22Rv1 (cell line): ENCODE measurements around the gene PCDHGC4.

Source experiments
- H3K27ac ChIP-seq: fragments of 450-650 bp; 2 replicates; pipeline ENCODE4 v1.5.1; 2017
- ZFX ChIP-seq: fragments of 450-650 bp; IDR thresholded peaks from 2 replicates; pipeline ENCODE4 v1.6.1; 2017; ENCODE audit warnings: antibody characterized with exemption, borderline replicate concordance
- TF ChIP-seq, protein P1 (sequence below): fragments of 450-650 bp; IDR thresholded peaks from 2 replicates; pipeline ENCODE4 v1.5.1; 2017; ENCODE audit warnings: mild to moderate bottlenecking

Gene PCDHGC4

DNA sequence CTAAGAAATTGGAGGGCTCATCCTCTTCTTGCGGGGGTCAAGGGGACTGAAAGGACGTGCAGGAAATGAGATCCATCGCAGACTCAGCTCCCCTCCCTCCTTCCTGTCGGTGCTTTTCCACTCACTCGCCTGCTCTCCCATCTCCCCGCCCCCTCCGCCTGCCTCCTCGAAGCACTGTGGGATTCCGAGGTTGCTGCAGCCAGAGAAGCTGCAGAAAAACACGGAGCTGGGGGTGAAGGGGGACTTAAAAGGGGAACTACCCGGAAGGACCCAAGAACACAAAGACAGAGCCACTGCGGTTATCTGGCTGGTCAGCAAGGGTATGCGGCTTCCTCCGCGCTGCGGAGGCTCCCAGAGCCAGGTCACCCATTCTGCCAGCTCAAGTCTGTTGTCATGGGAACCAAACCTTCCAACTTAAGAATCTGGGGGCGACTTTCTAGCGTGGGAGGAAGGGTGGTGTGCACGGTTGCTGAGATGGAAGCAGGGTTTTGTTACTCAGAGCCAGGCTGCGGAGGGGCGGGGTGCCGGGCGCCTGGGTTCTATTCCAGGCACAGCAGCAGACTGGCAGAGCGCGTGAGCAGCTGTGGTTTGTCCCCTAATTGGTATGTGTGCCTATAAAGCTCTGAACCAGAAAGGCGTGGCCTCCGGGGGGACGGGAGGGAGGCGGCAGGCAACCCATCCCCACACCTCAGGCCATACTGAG, 28.9 kb downstream of the PCDHGC4 start:
- TF ChIP-seq, protein P1, sequence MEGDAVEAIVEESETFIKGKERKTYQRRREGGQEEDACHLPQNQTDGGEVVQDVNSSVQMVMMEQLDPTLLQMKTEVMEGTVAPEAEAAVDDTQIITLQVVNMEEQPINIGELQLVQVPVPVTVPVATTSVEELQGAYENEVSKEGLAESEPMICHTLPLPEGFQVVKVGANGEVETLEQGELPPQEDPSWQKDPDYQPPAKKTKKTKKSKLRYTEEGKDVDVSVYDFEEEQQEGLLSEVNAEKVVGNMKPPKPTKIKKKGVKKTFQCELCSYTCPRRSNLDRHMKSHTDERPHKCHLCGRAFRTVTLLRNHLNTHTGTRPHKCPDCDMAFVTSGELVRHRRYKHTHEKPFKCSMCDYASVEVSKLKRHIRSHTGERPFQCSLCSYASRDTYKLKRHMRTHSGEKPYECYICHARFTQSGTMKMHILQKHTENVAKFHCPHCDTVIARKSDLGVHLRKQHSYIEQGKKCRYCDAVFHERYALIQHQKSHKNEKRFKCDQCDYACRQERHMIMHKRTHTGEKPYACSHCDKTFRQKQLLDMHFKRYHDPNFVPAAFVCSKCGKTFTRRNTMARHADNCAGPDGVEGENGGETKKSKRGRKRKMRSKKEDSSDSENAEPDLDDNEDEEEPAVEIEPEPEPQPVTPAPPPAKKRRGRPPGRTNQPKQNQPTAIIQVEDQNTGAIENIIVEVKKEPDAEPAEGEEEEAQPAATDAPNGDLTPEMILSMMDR: no peak
- TF ChIP-seq ZFX: no peak
- H3K27ac ChIP-seq: no peak overlapping the region

DNA sequence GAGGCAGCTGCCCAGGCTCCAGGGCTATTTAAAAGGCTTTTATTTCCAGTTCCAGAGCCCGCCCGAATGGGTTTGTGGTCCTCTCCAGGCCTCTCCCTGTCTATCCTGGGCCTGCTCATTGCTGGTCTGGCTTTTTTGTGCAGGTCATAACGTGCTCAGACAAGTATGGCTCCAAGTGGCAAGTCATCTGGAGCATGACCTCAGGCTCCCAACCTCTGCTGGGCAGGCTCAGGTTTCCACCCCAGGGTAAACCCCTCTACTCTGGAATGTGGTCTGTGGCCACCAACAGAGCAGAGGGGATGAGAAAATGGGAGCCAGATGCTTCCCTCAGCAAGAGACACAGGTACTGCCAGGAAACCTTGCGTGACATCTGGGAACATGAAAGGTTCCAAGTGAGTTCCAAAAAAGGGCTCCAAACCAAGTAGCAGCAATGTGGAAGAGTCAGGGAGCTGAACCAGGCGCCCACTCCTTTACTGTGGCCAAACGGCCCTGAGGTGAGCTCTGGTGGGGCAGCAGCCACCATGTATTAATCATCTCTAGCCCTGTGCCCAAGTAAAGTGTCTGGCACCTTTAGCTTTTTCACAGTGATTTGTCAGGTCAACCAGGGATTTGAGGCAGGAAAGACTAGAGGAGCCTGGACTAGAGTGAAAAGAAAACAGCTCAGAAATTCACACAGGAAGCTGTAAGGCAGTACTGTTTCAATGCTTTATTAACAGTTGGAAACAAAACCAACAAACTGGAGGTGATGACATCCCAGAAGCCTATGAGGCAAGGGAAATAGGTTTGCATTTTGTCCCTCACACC, 29.7 kb downstream of the PCDHGC4 start:
- H3K27ac ChIP-seq: no peak overlapping the region
- no peak for TF ChIP-seq ZFX
- TF ChIP-seq, protein P1: no peak

DNA sequence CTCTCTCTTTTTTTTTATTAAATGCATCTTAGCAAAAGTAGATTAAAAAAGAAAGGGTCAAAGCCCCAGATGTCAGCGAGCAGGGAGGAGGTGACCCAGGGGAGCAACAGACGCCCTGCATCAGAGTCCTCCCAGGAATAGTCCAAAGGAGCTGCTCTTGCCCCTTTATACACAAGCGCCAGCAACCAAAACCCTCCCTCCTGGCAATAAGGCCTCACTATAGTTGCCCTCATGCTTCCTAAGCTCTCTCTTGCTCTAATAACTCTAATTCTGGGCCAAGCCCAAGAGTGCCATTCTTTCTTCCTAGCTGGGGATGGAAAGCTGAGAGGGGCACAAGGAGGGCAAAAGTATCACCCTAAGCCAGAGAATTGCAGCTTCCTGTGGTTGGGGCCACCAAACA, 30.3 kb downstream of the PCDHGC4 start:
- H3K27ac ChIP-seq: no peak overlapping the region
- no peak for TF ChIP-seq ZFX
- TF ChIP-seq, protein P1: no peak

DNA sequence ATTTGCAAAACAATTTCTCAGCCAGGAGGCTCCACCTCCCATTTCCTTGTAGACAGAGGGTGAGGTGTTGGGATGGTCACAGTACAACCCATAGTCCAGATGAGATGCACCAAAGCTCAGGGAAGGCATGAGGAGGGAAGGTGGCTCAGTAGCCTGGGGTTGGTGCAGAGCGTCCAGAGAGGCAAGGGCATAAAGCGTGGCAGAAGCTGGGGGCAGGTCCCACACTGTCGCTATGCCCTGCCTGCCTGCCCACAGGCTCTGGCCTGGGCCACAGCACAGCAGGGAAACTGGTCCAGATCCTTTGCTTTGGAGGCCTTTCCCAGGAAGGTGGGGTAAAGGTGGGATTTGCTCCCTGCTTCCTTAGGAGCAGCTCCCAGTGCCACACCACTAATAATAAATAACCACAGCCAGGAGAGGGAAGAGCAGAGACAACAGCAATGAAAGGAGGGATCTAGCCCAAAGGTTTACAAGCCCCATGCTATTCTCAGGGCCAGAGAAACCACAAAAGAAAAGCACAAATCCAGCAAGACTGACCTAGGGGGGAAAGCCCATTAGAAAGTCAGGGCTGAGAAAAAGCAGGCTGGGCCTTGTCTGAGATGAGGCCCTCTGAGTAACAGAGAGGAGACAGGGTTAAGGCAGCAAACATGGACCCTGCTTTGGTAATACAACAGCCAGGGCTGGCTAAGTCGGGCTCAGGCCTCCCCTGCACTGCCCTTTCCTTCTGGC, 31.3 kb downstream of the PCDHGC4 start:
- TF ChIP-seq, protein P1: no peak
- no peak for TF ChIP-seq ZFX
- no peak overlapping the region for H3K27ac ChIP-seq

DNA sequence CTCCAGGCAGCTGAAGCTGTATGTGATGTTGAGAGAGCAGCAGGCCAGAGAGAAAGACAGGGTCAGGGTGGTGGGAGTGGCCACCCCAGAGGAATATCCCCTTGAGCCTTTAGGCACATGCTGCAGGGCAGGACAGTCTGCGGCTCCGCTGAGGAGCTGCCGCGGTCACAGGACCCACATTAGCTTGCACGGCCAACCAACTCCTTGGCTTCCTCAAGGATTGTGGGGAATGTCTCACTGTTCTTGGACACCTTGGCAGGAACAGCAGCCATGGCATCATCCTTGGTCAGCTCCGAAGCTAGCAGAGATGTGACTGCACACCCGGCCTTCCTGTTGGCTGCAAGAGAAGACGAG, 31.8 kb downstream of the PCDHGC4 start:
- H3K27ac ChIP-seq: no peak overlapping the region
- no peak for TF ChIP-seq ZFX
- TF ChIP-seq, protein P1: no peak

DNA sequence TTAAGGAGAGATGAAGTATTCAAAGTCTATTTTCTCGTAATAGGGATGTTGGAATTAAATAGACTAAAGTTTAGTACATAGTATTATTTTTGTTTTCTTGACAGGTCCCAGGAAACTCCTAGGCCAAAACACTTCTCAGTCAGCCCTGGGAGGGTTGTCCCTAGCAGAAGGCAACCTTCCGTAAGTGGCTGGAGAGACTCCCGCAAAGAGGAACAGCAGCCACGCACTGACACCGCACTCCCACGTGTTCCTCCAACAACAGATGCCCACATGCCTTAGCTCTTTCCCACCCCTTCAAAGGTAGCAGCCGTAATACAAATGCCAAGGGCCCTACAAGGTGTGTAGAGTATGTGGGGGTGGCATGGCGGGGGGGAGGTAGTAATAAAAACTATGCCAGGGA, 32.5 kb downstream of the PCDHGC4 start:
- no peak overlapping the region for H3K27ac ChIP-seq
- no peak for TF ChIP-seq ZFX

DNA sequence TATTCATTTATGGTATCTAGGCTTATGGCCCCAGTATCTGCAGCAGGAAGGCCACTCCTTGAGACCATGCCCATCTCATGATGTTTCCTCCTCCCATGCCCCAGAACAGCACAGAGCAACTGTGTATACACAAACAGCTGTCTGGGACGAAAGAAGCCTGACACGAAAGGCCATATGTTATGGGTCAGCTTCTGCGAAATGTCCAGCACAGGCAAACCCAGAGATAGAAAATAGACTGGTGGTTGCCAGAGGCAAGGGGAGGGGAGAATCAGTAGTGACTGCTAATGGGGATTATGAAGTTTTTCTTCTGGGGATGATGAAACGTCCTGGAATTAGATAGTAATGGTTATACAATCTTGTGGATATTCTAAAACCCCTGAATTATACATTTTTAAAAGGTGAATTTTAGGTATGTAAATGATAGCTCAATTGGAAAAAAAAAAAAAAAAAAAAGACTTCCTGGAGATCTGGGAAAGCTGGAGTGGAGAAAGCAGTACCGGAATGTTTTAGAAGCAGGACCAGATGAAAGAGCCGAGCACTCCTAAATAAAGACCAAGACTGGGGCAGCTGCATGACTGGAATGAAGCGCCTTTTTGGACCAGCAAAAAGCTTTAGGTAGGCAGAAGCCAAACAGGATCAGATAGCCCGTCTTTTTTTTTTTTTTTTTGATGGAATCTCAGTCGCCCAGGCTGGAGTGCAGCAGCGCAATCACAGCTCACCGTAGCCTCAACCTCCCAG, 33.2 kb downstream of the PCDHGC4 start:
- no peak overlapping the region for H3K27ac ChIP-seq
- TF ChIP-seq ZFX: no peak
- TF ChIP-seq, protein P1: no peak
